ENCODE data around the gene POLR1B. TPM values are rescaled to one million over a fixed set of nuclear protein-coding genes. Genes with fewer than 3 reads are reported as not detected.

The POLR1B gene
- total RNA-seq, 1 donor from 2014 or later: 21.1 TPM

Small RNA genes lying within 50 kb of the gene (small RNA-seq; reads per million reads assigned to genes)
- not detected for gene RF00019 (ENCODE audit: low replicate concordance)

Other genes with a start within 250 kb of the POLR1B start
- gene RGPD8, start 108.8 kb upstream of the POLR1B start, total RNA-seq: 22.9 TPM
- gene TTL, start 60.3 kb upstream of the POLR1B start, total RNA-seq: 26.4 TPM
- 13.3 TPM for gene CHCHD5, start 42.1 kb downstream of the POLR1B start, total RNA-seq
- 22.8 TPM for gene SLC20A1, start 103.5 kb downstream of the POLR1B start, total RNA-seq
- 0.21 TPM for gene NT5DC4, start 178.6 kb downstream of the POLR1B start, total RNA-seq
- 35.3 TPM for gene CKAP2L, start 222.1 kb downstream of the POLR1B start, total RNA-seq
- not detected for gene IL1A, start 242.0 kb downstream of the POLR1B start, total RNA-seq

All from tongue (tissue), 2 donors.